ENCODE data around the gene SH3BP4. TPM values are rescaled to one million over a fixed set of nuclear protein-coding genes. Genes with fewer than 3 reads are reported as not detected.

The SH3BP4 gene
- total and polyA plus RNA-seq, 2 of the 13 experiments (the other 11 are each of a cell fraction or from before 2014, with no cell fraction given) = 34.6 to 99.1 TPM

DNA sequence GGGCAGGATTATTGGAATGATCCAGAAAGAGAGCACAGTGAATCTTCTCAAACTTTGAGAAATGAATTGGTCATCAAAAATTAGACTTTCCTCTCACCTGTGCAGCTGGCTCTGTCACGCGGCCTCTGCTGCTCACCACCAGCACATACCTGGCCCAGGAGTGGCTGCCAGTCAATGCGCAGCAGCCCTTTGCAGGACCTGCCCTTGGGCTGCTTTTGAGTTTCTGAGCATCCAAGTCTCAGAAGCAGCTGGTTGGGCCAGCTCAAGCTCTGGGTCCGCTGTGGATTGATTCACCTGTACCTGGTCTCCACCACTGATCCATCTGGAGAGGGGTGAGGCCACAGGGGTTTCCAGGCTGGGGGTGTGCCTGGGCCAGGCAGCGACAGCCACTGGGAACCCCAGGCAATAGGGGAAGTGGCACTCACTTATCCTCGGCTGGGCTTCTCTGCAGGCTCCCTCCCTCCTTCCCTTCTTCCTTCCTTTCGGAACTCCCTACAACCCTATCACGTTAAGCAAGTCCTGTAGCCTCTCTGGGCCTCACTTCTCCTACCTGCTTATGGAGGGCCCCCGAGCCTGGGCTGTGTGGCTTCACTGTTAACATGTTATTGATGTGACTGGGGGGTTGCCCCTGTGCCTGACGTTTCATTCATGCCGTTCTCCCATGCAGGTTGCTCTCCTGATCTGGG is 48.1 kb downstream of the SH3BP4 start (continued):
- TF ChIP-seq, protein P1, sequence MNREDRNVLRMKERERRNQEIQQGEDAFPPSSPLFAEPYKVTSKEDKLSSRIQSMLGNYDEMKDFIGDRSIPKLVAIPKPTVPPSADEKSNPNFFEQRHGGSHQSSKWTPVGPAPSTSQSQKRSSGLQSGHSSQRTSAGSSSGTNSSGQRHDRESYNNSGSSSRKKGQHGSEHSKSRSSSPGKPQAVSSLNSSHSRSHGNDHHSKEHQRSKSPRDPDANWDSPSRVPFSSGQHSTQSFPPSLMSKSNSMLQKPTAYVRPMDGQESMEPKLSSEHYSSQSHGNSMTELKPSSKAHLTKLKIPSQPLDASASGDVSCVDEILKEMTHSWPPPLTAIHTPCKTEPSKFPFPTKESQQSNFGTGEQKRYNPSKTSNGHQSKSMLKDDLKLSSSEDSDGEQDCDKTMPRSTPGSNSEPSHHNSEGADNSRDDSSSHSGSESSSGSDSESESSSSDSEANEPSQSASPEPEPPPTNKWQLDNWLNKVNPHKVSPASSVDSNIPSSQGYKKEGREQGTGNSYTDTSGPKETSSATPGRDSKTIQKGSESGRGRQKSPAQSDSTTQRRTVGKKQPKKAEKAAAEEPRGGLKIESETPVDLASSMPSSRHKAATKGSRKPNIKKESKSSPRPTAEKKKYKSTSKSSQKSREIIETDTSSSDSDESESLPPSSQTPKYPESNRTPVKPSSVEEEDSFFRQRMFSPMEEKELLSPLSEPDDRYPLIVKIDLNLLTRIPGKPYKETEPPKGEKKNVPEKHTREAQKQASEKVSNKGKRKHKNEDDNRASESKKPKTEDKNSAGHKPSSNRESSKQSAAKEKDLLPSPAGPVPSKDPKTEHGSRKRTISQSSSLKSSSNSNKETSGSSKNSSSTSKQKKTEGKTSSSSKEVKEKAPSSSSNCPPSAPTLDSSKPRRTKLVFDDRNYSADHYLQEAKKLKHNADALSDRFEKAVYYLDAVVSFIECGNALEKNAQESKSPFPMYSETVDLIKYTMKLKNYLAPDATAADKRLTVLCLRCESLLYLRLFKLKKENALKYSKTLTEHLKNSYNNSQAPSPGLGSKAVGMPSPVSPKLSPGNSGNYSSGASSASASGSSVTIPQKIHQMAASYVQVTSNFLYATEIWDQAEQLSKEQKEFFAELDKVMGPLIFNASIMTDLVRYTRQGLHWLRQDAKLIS (CRISPR knock-in tag; IDR thresholded peaks at IDR 0.05) = no peak
- TF ChIP-seq AGO2 (optimal IDR thresholded peaks at IDR 0.05; ENCODE audit: low read depth, low read length) (peak; percentile 65), MBNL3 (CRISPR knock-in tag; conservative IDR thresholded peaks at IDR 0.05) (no peak), ZNF768 (CRISPR knock-in tag; IDR thresholded peaks at IDR 0.05) (peak; percentile 40; the same call in 1 of the 2 replicates), ZNF292 (CRISPR knock-in tag; IDR thresholded peaks at IDR 0.05; ENCODE audit: borderline replicate concordance, low read depth) (no peak), NR2F6 (IDR thresholded peaks at IDR 0.05) (no peak), NR2F6 (CRISPR knock-in tag; IDR thresholded peaks at IDR 0.05) (peak; percentile 55), ZNF17 (CRISPR knock-in tag; IDR thresholded peaks at IDR 0.05) (no peak), GZF1 (CRISPR knock-in tag; IDR thresholded peaks at IDR 0.05) (no peak), PTBP1 (IDR thresholded peaks at IDR 0.05; ENCODE audit: low read depth, low read length, poor library complexity, severe bottlenecking) (no peak), HNF4G (IDR thresholded peaks at IDR 0.05; ENCODE audit: borderline replicate concordance, low read depth, low read length) (no peak), HNF4G (CRISPR knock-in tag; IDR thresholded peaks at IDR 0.05; ENCODE audit: borderline replicate concordance, low read depth) (peak; percentile 35; the same call in 1 of the 2 replicates), ZFY (CRISPR knock-in tag; IDR thresholded peaks at IDR 0.05) (no peak), ZBTB7A (CRISPR knock-in tag; IDR thresholded peaks at IDR 0.05) (no peak), SMAD1 (CRISPR knock-in tag; IDR thresholded peaks at IDR 0.05; ENCODE audit: borderline replicate concordance, low read depth) (0 out of 2 replicates have a peak, but pooled peaks have one; percentile 80), U2AF1 (optimal IDR thresholded peaks at IDR 0.05; ENCODE audit: low read depth, low read length) (peak; percentile 22), ZBTB20 (CRISPR knock-in tag; IDR thresholded peaks at IDR 0.05; ENCODE audit: borderline replicate concordance, low read depth) (no peak), KLF6 (CRISPR knock-in tag; IDR thresholded peaks at IDR 0.05) (no peak)
- TF ChIP-seq, protein P2, sequence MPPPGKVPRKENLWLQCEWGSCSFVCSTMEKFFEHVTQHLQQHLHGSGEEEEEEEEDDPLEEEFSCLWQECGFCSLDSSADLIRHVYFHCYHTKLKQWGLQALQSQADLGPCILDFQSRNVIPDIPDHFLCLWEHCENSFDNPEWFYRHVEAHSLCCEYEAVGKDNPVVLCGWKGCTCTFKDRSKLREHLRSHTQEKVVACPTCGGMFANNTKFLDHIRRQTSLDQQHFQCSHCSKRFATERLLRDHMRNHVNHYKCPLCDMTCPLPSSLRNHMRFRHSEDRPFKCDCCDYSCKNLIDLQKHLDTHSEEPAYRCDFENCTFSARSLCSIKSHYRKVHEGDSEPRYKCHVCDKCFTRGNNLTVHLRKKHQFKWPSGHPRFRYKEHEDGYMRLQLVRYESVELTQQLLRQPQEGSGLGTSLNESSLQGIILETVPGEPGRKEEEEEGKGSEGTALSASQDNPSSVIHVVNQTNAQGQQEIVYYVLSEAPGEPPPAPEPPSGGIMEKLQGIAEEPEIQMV (CRISPR knock-in tag; IDR thresholded peaks at IDR 0.05; ENCODE audit: low read depth) = no peak
- TF ChIP-seq, protein P3, sequence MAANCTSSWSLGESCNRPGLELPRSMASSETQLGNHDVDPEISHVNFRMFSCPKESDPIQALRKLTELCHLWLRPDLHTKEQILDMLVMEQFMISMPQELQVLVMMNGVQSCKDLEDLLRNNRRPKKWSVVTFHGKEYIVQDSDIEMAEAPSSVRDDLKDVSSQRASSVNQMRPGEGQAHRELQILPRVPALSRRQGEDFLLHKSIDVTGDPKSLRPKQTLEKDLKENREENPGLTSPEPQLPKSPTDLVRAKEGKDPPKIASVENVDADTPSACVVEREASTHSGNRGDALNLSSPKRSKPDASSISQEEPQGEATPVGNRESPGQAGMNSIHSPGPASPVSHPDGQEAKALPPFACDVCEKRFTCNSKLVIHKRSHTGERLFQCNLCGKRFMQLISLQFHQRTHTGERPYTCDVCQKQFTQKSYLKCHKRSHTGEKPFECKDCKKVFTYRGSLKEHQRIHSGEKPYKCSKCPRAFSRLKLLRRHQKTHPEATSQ (CRISPR knock-in tag; IDR thresholded peaks at IDR 0.05; ENCODE audit: borderline replicate concordance) = no peak
- TF ChIP-seq, protein P4, sequence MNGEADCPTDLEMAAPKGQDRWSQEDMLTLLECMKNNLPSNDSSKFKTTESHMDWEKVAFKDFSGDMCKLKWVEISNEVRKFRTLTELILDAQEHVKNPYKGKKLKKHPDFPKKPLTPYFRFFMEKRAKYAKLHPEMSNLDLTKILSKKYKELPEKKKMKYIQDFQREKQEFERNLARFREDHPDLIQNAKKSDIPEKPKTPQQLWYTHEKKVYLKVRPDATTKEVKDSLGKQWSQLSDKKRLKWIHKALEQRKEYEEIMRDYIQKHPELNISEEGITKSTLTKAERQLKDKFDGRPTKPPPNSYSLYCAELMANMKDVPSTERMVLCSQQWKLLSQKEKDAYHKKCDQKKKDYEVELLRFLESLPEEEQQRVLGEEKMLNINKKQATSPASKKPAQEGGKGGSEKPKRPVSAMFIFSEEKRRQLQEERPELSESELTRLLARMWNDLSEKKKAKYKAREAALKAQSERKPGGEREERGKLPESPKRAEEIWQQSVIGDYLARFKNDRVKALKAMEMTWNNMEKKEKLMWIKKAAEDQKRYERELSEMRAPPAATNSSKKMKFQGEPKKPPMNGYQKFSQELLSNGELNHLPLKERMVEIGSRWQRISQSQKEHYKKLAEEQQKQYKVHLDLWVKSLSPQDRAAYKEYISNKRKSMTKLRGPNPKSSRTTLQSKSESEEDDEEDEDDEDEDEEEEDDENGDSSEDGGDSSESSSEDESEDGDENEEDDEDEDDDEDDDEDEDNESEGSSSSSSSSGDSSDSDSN (CRISPR knock-in tag; IDR thresholded peaks at IDR 0.05) = peak; percentile 26; the same call in 1 of the 2 replicates

Measured in HepG2 (cell line).